Activated CD4-positive, alpha-beta T cell treated with anti-CD3 and anti-CD28 coated beads, Interleukin-2, amount 50 U/mL, for 24 hours (primary cell): ENCODE results near the gene C19orf38.

Experiments
- DNase-seq, 2 donors: peaks; one replicate each; pipeline ENCODE4 v3.0.0-alpha.2; 2020; ENCODE audit warnings: low read depth in 1 of 2, low spot score in 1 of 2

The C19orf38 gene, protein sequence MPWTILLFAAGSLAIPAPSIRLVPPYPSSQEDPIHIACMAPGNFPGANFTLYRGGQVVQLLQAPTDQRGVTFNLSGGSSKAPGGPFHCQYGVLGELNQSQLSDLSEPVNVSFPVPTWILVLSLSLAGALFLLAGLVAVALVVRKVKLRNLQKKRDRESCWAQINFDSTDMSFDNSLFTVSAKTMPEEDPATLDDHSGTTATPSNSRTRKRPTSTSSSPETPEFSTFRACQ

DNA sequence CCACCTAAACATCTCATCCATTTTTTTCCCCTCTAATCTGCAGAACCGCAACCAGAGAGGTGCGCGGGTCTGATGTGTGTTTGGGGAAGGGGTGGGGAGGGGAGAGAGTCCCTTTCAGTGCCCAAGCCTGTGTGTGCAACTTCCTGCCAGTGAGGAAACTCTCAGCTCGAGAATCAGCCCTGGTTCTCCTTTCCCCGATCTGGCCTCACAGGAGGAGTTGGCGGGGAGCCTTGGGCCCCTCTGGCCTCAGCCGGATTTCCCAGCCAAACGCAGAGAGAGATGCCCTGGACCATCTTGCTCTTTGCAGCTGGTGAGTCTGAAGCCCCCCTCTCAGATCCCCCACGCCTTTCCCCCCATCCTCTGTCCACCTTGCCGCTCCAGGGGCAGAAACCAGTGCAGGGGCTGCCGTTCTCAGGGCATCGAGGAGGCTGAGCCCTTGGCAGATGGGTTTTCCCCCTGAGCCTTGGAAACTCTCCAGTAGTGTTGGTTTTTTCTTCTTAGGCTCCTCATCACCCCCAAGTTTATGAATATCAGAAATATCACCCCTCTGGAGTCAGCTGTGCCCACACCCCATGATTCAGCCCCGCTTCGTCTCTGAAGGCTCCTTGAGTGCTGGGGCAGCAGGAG, at the start of gene C19orf38:
Gene C19orf38 (plus strand): TSS at position 186 of the 627 bp plus-strand sequence. CDS start 94 bp downstream, at position 280.
- DNase-seq = no peak

- DNase-seq = no peak
Observed at GRCh38 chr19:10800488-10800887, 47.7 kb upstream of the C19orf38 start.

- no peak for DNase-seq
Observed at GRCh38 chr19:10802479-10802878, 45.7 kb upstream of the C19orf38 start.

DNA sequence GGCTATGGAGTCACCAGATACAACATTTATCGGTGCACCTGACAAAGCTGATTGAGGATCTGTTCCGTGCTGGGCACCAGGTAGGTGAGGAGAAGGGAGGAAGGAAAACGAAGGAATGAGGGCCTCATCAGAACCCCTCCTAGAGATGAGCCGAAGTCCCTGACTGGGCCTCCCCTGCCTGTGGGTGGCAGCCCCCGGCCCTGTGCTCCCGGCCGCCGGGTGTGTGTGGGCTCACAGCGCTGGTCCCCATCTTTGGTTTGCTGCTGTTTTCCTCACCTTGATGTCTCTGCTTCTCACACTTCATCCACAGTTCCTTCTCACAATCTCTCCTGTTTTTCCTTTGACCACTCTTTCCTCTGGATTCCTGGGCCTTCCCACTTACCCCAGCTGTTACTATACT, 45.0 kb upstream of the C19orf38 start:
- DNase-seq = no peak

GRCh38 chr19:10805065-10805757, 43.0 kb upstream of the C19orf38 start:
- no peak for DNase-seq

DNA sequence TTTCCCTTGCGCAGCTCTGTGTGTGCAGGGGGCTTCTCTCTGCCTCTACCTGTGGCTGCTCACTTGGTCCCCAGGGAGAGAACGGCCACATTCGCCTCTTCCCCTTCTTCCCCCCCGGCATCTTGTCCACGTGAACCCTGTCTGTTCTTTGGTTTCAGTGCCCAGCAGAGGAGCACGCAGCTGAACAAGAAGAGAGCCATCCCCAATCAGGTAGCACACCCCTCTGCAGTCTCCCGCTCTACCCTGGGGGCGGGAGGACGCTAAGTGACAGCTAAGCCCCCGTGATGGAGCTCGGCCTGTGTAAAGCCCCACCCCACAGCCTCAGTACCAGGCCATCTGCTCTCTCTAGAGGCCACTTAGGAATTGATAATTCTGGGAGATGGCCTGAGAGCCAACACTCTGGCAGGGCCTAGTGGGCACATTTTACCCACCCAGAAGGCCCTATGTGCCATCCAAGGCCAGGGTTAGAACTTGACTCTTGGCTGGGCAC, 42.4 kb upstream of the C19orf38 start:
- DNase-seq = no peak

- DNase-seq = no peak
Observed at GRCh38 chr19:10808937-10809649, 39.1 kb upstream of the C19orf38 start.

DNA sequence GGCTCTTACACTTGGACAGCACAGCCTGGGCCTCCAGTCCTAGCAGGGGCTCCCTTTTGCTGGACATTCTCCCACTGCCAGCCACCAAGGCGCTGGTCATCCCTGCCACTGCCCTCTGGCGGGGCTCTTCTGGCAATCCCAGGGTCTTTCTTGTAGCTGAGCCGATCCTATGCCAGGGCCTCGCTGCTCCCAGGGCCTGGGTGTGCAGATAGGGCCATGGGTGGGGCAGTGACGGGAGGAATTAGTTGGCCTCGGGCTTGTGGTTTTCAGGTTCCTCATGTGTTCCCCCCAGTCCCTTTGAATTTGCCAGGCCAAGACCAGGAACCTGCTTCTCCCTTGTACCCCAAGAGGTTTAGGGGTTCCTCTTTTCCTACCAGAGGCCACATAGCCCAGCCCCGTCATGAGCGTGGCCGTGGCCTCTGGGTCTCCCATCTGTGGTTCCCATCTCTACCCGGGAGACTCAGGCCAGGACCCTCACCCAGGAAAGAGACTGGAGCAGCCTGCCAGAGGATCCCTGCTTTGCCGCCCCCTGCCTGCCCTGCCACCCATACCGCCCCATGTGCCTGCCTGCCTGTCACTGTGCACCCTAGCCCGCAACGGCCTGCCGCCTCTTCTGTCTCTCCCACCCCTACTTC, 38.4 kb upstream of the C19orf38 start:
- no peak for DNase-seq

GRCh38 chr19:10811391-10812111, 36.7 kb upstream of the C19orf38 start:
- DNase-seq = no peak

DNA sequence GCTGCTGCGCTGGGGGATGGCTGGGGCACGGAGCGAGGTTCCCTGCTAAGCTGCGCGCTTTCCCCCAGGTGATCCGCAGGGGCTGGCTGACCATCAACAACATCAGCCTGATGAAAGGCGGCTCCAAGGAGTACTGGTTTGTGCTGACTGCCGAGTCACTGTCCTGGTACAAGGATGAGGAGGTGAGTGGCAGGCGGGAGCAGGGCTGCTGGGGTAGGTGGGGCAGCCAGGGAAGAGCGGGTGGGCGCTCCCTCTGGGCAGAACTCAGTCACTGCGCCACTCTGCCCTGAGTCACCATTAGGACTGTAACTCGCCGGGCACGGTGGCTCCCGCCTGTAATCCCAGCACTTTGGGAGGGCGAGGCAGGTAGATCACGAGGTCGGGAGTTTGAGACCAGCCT, 36.0 kb upstream of the C19orf38 start:
- DNase-seq = no peak

DNA sequence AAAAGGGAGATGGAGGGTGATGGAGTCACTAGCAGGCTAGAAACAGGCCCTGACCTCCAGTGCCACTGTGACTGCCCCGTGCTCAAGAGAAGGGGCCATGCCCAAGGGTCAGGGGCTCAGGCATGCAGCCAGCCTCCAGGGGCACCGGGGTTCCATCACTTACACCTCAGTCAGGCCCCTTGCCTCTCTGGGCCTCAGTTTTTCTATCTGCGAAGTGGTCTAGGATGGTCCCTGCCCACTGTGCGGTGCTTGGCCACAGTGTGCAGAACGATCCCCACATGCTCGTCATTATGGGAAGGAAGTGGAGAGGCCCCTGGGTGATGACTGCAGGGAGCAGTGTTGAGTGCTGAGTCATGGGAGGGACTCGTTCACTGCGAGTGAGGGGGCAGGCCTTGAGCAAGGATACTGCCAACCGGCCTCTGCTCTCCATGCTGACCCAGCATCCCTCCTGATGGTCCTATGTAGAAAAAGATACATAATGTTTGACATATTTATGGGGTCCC, 35.3 kb upstream of the C19orf38 start:
- DNase-seq = no peak

DNA sequence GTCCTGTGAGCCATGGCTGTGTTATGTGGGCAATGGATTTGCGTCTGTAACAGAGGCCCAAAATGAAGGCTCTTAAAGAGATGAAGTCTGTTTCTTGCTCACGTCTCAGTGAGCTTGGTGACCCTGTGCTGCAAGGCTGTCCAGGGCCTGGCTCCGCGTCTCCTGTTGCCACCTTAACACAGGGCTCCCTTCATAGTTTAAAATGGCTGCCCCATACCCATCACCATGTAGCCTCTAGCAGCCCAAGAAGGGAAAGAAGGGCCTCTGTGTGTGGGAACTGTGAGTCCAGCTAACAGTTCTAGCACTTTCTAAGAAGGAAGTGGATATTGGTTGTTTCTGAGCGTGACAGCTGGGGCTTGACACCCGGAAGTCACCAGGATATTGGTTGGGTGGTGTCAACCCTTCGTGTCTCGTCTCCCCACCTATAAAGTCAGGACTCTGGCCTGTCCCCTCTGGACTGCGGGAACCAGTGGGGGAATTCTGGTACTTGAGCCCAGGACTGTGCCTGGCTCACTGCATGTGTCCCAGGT, 33.1 kb upstream of the C19orf38 start:
- DNase-seq = no peak

GRCh38 chr19:10815969-10816644, 32.1 kb upstream of the C19orf38 start:
- no peak for DNase-seq

DNA sequence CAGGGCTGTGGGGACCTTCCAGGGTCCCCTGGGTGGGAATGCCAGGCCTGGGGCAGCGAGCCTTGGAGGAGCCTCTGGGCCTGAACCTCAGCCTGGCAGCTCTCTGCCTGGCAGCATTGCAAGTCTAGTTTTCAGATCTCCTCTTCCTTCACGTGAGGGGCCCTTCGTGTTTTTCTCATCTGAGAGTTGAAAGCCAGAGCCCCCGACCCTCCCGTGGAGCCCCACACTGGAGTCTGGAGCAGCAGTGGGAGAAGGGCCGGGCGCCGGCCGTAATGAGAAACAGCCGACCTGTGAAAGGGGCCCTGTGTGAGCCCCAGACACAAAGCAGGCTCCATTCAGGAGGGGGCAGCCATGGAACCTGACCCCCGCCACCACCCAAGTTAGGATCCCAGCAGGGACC, 31.5 kb upstream of the C19orf38 start:
- no peak for DNase-seq

- no peak for DNase-seq
Observed at GRCh38 chr19:10817291-10818038, 30.8 kb upstream of the C19orf38 start.

- DNase-seq = no peak
Observed at GRCh38 chr19:10818301-10819123, 29.7 kb upstream of the C19orf38 start.

- no peak for DNase-seq
Observed at GRCh38 chr19:10819124-10820060, 28.8 kb upstream of the C19orf38 start.
